ENCODE data around the gene KPNA6. TPM values are rescaled to one million over a fixed set of nuclear protein-coding genes. Genes with fewer than 3 reads are reported as not detected.

The KPNA6 gene
- total and polyA plus RNA-seq, 2 of the 4 experiments (the other 2 are of a cell fraction) = 27.0 to 50.7 TPM

DNA sequence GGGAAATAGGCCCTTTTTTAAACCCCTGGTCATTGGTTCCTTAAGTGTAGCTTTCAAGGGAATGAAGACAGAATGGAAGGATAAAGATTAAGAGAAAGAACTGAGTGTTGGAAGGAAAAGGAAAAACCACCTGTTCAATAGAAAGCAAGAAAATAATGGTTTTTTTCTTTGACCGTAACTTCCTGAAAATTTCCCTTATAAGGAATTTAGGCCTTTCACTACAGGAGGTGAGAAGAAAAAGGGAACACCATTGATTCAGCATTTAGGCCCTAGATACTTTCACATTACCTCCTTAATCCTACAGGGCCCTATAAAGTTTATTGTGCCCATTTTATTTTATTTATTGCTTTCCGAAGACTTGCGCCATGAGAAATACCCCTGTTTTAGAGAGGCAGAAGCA is 18.9 kb downstream of the KPNA6 start:
- Histone ChIP-seq H3K9ac (ENCODE audit: low read depth, low read length) (no peak overlapping the region), H4K5ac (ENCODE audit: low read depth, low read length) (no peak overlapping the region), H4K20me1 (ENCODE audit: insufficient read depth, low read length) (peaks cover 51% of the 10 kb centered on the region), H3K36me3 (ENCODE audit: control insufficient read depth, insufficient read depth, low read length) (no peaks in the 10 kb centered on the region), H3K4ac (ENCODE audit: low read depth, low read length) (no peak overlapping the region), H2BK120ac (ENCODE audit: low read depth, low read length) (no peak overlapping the region), H3K4me3 (ENCODE audit: insufficient read depth, low read depth, low read length) (no peak overlapping the region), H3K9me3 (ENCODE audit: control insufficient read depth, insufficient read depth, low read length) (no peaks in the 10 kb centered on the region), H3K9me1 (ENCODE audit: insufficient read depth, low read length) (peaks cover 17% of the 10 kb centered on the region), H4K91ac (ENCODE audit: insufficient read depth, low read depth, low read length) (no peak overlapping the region), H2AFZ (replicated peaks; ENCODE audit: low read length, poor library complexity) (no peak overlapping the region), H3K4me1 (ENCODE audit: control insufficient read depth, insufficient read depth, low read length) (no peaks in the 10 kb centered on the region), H3K27me3 (ENCODE audit: control insufficient read depth, insufficient read depth, low read length) (no peaks in the 10 kb centered on the region), H3K14ac (replicated peaks; ENCODE audit: low read depth, low read length) (no peak overlapping the region), H3K56ac (ENCODE audit: extremely low read depth, insufficient read depth, low read length) (no peak overlapping the region), H2BK5ac (ENCODE audit: low read depth, low read length, poor library complexity, severe bottlenecking) (no peak overlapping the region), H3K79me1 (ENCODE audit: low read depth in 1 of 2, low read length in 2 of 2) (peaks cover 25 to 73% of the 10 kb centered on the region in 2 experiments), H2BK20ac (ENCODE audit: low read depth, low read length) (no peak overlapping the region), H3K18ac (ENCODE audit: low read depth, low read length) (no peak overlapping the region), H3K23ac (ENCODE audit: low read depth, low read length) (no peak overlapping the region), H2AK5ac (ENCODE audit: low read depth, low read length) (no peak overlapping the region), H2AK9ac (replicated peaks; ENCODE audit: low read depth, low read length, poor library complexity) (no peak overlapping the region), H3K27ac (ENCODE audit: insufficient read depth, low read length) (no peak overlapping the region), H3K4me2 (ENCODE audit: low read depth, low read length) (no peak overlapping the region), H2BK15ac (ENCODE audit: low read depth, low read length) (no peak overlapping the region), H4K8ac (ENCODE audit: low read depth in 2 of 2, low read length in 2 of 2) (no peak overlapping the region)
- no peak for TF ChIP-seq BHLHE40 (IDR thresholded peaks at IDR 0.05; ENCODE audit: low read depth, low read length)
- TF ChIP-seq RFX5 (IDR thresholded peaks at IDR 0.05; ENCODE audit: low read depth, low read length) = no peak
- TF ChIP-seq SMC3 (IDR thresholded peaks at IDR 0.05; ENCODE audit: low read depth, low read length) = no peak
- TF ChIP-seq CHD1 (IDR thresholded peaks at IDR 0.05; ENCODE audit: low read depth, low read length) = no peak
- no peak for TF ChIP-seq CEBPB (IDR thresholded peaks at IDR 0.05; ENCODE audit: low read depth, low read length)
- intact Hi-C loops (cut with micrococcal nuclease) = no loop called here
- ChIA-PET POLR2A (ENCODE audit: unreplicated experiment) (no interaction called here), CTCF (no interaction called here)
- in situ Hi-C loops (cut with MboI; ENCODE audit: low sequenced_read_pairs) = no loop called here
- no CpG with 5 or more reads among the region's 3 CpGs for WGBS, 2 experiments (ENCODE audit: extremely low coverage in 2 of 2, insufficient read length in 1 of 2)
- dilution Hi-C loops (cut with HindIII; ENCODE audit: low sequenced_read_pairs, unreplicated experiment) = no loop called here
- DNase-seq (no peak), ATAC-seq (ENCODE audit: low read depth) (no peak)
- no TSS peak for BruUV-seq (replicated peaks)

Data from IMR-90 (cell line).